NCI-H1105 treated with DMSO at 0.1 percent for 48 hours (cell line): ENCODE data around the gene TRIM28.

Source experiments
- DNase-seq: peaks from one replicate; lab custom pipeline; 2025; lab: John Stamatoyannopoulos, UW

The TRIM28 gene

GRCh38 chr19:58549664-58550361 lies 5.9 kb downstream of the TRIM28 start:
- no peak for DNase-seq

DNA sequence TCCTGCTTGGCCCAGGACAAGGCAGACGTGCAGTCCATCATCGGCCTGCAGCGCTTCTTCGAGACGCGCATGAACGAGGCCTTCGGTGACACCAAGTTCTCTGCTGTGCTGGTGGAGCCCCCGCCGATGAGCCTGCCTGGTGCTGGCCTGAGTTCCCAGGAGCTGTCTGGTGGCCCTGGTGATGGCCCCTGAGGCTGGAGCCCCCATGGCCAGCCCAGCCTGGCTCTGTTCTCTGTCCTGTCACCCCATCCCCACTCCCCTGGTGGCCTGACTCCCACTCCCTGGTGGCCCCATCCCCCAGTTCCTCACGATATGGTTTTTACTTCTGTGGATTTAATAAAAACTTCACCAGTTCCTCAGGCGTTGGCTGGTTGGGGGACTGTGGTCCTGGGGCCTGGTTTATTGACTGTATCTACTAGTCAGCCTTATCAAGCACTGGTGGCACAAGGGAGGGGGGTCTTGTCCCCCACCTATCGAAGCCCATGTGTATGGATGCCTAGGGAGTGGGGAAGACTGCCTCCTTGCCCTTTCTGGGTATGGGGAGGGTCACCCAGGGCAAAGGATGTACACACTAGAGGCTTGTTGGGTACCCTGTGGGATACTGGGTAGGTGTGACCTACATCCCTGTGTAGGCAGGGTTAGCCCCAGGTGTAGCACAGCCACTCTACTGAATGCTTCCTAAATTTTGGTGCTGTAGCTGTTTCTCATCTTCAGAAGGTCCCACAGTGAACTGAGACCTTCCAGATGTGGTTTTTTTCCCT lies 6.7 kb downstream of the TRIM28 start:
- no peak for DNase-seq

DNA sequence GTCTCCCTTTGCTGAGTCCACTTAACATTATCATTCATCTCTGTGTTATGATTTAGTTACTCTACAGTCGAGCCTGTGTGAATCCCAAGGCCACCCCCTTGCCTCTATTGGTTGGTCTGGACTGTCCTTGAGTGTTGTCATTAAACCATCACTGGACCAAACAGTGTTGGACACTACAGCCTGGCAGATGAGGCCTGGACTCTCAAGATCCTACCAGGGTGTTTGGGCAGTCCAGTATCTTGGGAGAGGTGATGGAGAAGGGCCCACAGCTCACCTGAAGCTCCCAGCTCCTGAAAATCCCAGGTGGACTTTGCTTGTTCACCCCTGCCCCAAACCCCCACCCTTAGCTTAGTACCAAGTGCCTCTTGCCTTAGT lies 7.2 kb downstream of the TRIM28 start:
- no peak for DNase-seq

GRCh38 chr19:58551577-58552471 lies 8.0 kb downstream of the TRIM28 start:
- DNase-seq = no peak

- no peak for DNase-seq
These were observed 8.8 kb downstream of the TRIM28 start for GRCh38 chr19:58552655-58553054.

GRCh38 chr19:58553799-58554493 lies 10.1 kb downstream of the TRIM28 start:
- DNase-seq = no peak

GRCh38 chr19:58554494-58555368 lies 10.9 kb downstream of the TRIM28 start, which contains the start of gene CHMP2A:
CHMP2A (minus strand) TSS chr19:58555105; CDS start chr19:58554212, 893 bp downstream.
- no peak for DNase-seq

DNA sequence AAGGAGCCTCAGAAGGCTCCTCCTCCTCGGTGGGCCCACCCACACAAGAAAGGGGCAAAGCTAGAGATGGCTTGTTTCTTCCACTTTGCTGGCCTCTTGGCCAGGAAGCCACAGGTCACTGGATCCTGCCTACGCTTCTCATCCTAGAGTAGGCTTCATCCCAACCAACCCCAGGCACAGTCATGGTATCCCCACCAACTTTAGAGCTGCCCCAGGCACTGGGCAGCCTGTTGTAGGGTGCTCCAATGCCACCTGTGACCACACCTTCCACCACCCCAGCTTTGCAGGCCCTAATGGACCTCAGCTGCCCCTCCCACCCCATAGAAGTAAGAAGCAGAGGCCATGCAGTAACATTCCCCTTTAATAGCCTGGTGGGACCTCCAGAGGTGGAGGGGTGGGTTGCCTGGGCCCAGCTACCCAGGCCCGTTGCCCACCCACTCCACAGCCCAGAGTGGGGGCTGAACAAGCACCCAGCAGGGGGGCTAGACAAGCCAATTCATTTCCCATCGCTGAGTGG lies 11.6 kb downstream of the TRIM28 start:
- no peak for DNase-seq

- DNase-seq = no peak
These were observed 12.2 kb downstream of the TRIM28 start for GRCh38 chr19:58555920-58556621.

DNA sequence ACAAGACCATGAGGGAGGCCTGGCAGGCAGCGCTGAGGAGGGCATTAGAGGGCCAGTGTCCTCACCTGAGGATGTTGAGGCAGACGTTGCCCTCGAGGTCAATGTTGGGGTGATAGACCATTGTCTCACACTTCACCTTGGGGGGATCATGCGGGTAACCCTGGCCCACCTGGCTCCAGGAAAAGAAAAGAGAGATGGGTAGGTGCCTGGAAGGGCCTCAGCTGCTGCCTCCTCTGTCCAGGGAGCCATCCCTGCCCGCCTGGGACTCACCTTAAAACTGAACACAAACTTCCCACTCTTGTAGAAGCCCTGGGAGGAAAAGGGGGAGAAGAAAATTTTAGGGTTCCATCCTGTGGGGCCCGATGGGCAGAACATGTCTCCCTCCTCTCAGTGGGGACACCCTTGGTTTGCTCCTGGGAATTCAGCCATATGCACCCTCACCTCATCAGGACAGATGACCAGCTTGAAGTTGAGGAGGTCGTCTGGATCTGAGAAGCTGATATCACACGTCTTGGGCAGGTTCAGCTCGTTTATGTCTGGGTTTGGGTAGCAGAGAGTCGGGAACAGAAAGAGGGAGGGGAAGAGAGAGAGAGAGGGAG lies 12.9 kb downstream of the TRIM28 start:
- no peak for DNase-seq

- DNase-seq = no peak
These were observed 13.6 kb downstream of the TRIM28 start for GRCh38 chr19:58557221-58558065.

DNA sequence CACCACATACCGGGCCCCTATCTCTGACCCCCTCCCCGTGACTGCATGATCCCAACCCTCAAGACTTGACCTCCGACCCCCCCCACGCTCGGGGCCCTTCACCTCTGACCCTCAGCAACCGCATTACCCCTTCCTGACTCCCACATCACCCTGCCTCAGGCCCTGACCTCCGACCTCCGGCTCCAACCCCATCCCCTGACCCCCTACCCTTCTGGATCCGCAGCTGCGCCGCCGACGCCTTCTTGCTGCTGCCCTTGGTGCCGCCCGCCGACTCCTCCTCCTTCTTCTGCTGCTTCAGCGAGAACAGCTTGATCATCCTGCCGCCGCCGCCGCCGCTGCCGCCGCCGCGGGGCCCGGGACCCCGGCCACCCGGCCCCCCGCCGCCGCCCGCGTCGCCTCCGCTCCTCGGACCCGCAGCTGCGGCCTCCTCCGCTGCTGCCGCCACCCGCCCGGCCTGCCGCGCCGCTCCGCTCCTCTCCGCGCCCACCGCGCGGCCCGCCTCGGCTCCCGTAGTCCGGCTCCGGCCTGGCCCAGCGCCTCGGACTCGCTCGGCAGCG lies 14.3 kb downstream of the TRIM28 start, which contains the start of gene UBE2M:
TSS of gene UBE2M (minus strand) at position 546 of the 557 bp plus-strand sequence. CDS start at position 316, 230 bp downstream.
- no peak for DNase-seq

- DNase-seq = no peak
These were observed 14.9 kb downstream of the TRIM28 start for GRCh38 chr19:58558623-58559274.

DNA sequence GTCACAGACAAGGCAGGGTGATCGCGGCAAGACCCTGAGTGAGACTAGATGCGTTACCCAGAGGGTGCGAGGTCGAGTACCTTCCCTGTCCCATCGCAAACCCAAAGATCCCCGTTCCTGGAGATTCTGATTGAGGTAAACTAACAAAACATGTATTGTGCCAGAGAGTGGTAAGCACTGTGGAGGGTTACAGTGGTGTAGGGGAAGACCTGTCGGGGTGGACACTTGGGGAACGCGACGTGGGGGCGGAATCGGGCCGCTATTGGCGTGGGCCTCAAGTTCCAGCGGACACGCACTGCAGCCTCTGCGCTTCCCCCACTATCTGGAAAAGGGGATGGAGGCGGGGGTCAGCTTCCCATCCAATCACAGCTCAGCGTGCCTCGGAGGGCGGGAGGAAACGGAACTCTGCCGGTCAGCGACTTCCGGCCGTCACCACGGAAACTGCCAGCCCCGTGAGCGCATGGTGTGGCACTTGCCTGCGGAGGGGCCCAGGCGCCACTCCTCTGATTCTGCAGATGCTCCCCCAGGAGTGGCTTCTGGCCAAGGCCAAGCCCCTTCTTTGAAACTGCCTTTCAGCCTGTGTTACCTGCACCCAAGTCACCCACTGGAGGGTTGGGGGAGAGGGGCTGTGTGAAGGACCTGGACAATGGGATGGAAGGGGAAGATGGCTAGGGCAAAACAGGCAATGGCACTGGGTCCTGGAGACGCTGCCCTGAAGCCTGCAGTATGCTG lies 15.6 kb downstream of the TRIM28 start:
- no peak for DNase-seq

DNA sequence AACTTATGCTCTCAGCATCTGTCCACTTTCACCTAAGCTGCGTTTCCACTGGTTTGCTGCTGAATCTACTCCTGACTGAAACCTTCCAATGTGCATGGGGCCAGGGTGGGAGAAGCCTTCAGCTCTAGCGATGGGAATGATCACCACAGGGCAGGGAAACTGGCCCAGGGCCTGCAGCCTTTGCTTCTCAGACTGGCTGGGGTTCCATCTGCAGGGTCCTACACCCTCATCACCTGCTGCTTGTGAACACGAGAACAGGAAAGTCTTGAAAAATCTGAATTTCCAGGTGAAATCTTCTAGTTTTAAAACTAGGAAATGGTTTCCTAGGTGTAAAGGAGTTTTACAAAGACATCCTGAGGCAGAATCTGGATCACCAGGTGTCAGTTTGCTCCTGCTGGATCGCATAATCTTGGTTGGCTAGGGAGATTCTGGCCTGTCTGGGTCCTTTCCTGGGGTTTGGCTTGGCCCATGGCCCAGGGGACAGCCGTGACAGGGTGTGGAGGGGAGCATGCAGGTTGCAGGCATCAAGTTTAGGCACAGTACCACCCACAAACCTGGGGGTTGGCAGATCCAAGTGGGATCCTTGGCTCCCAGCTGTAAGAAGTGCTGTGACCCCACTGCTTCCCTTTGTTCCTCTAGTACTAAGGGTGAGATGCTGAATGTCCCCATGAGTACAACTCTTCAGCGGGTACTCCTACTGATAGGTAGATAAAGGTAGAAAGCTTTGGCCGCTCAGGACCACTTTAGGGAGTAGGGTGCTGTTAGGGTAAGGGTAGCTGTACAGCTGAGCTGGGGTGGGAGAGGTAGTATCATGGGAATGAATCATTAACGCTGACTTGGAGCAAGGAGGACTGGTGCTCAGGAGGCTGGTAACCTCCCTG lies 16.4 kb downstream of the TRIM28 start:
- no peak for DNase-seq

DNA sequence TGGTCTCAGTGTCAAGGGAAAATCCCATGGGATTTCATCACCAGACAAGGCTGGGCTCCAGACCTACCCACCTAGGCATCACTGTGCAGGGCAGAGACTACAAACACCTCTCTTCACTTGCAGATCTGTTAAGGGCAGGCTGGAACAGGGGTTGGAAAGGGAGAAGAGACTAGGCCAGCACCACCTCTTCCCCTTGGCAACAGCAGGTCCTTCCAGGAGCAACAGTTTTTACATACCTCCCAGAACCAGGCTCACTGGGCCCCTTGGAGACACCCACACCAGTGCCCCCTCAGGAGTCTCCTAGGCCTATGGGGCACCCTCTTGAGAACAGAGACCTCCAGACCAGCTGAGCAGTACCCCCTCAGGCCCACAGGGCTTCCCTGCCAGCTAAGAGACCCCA lies 17.1 kb downstream of the TRIM28 start:
- no peak for DNase-seq
